ENCODE measurements around the gene NUPR2.

- TF ChIP-seq POLR2A (IDR thresholded peaks at IDR 0.05): no peak
- no peak for TF ChIP-seq CTCF (IDR thresholded peaks at IDR 0.05)
- no peak for TF ChIP-seq EP300 (IDR thresholded peaks at IDR 0.05)
Measured at GRCh38 chr7:56081626-56082340, 34.4 kb downstream of the NUPR2 start.
